Ecto neural progenitor cell (in vitro differentiated cells): ENCODE results near the gene CD226.
"Not testable (repeated sequence)": the region's sequence is repeated elsewhere in the genome, so short reads cannot be mapped to it uniquely, and the experiment has no call there.

Experiments used
- DNase-seq: peaks from one replicate; pipeline ENCODE4 v3.0.0-alpha.2; 2018; ENCODE audit warnings: low spot score

Gene CD226

GRCh38 chr18:69872661-69873060 lies 75.0 kb downstream of the CD226 start:
- no peak for DNase-seq

GRCh38 chr18:69871363-69871762 lies 76.3 kb downstream of the CD226 start:
- no peak for DNase-seq

- no peak for DNase-seq
Observed at GRCh38 chr18:69870736-69871135, 76.9 kb downstream of the CD226 start.

GRCh38 chr18:69866212-69866611 lies 81.5 kb downstream of the CD226 start:
- no peak for DNase-seq

GRCh38 chr18:69865776-69866175 lies 81.9 kb downstream of the CD226 start:
- DNase-seq, result no peak

GRCh38 chr18:69864802-69865201 lies 82.9 kb downstream of the CD226 start:
- not testable (repeated sequence) for DNase-seq

GRCh38 chr18:69858897-69859296 lies 88.8 kb downstream of the CD226 start:
- no peak for DNase-seq

GRCh38 chr18:69854455-69854854 lies 93.2 kb downstream of the CD226 start:
- DNase-seq, result no peak

GRCh38 chr18:69853051-69853450 lies 94.6 kb downstream of the CD226 start:
- DNase-seq, result no peak

GRCh38 chr18:69845593-69846506 lies 101.8 kb downstream of the CD226 start:
- no peak for DNase-seq

GRCh38 chr18:69844656-69845055 lies 103.0 kb downstream of the CD226 start:
- DNase-seq, result no peak

- no peak for DNase-seq
Observed at GRCh38 chr18:69843015-69843414, 104.7 kb downstream of the CD226 start.

GRCh38 chr18:69841117-69841516 lies 106.6 kb downstream of the CD226 start:
- no peak for DNase-seq

GRCh38 chr18:69840445-69840844 lies 107.2 kb downstream of the CD226 start:
- no peak for DNase-seq

- no peak for DNase-seq
Observed at GRCh38 chr18:69840001-69840400, 107.7 kb downstream of the CD226 start.

- no peak for DNase-seq
Observed at GRCh38 chr18:69839497-69839896, 108.2 kb downstream of the CD226 start.

GRCh38 chr18:69838620-69839411 lies 108.9 kb downstream of the CD226 start:
- no peak for DNase-seq

- DNase-seq, result no peak
Observed at GRCh38 chr18:69838003-69838402, 109.7 kb downstream of the CD226 start.

- not testable (repeated sequence) for DNase-seq
Observed at GRCh38 chr18:69834980-69835379, 112.7 kb downstream of the CD226 start.

GRCh38 chr18:69830189-69830588 lies 117.5 kb downstream of the CD226 start:
- DNase-seq, result no peak

GRCh38 chr18:69820538-69820937 lies 127.1 kb downstream of the CD226 start:
- no peak for DNase-seq

- DNase-seq, result no peak
Observed at GRCh38 chr18:69819460-69819859, 128.2 kb downstream of the CD226 start.

GRCh38 chr18:69817335-69817940 lies 130.2 kb downstream of the CD226 start:
- no peak for DNase-seq
